ENCODE measurements around the gene ADAMTS14.

DNA sequence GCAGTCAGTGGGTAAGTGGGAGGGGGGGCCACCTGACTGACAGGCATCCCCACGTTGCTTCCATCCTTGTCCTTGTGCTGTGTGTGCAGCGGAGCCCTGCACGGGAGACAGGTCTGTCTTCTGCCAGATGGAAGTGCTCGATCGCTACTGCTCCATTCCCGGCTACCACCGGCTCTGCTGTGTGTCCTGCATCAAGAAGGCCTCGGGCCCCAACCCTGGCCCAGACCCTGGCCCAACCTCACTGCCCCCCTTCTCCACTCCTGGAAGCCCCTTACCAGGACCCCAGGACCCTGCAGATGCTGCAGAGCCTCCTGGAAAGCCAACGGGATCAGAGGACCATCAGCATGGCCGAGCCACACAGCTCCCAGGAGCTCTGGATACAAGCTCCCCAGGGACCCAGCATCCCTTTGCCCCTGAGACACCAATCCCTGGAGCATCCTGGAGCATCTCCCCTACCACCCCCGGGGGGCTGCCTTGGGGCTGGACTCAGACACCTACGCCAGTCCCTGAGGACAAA, 88.0 kb downstream of the ADAMTS14 start:
- TF ChIP-seq, protein P1, sequence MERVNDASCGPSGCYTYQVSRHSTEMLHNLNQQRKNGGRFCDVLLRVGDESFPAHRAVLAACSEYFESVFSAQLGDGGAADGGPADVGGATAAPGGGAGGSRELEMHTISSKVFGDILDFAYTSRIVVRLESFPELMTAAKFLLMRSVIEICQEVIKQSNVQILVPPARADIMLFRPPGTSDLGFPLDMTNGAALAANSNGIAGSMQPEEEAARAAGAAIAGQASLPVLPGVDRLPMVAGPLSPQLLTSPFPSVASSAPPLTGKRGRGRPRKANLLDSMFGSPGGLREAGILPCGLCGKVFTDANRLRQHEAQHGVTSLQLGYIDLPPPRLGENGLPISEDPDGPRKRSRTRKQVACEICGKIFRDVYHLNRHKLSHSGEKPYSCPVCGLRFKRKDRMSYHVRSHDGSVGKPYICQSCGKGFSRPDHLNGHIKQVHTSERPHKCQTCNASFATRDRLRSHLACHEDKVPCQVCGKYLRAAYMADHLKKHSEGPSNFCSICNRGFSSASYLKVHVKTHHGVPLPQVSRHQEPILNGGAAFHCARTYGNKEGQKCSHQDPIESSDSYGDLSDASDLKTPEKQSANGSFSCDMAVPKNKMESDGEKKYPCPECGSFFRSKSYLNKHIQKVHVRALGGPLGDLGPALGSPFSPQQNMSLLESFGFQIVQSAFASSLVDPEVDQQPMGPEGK (CRISPR knock-in tag; IDR thresholded peaks at IDR 0.05; ENCODE audit: borderline replicate concordance) = no peak
- TF ChIP-seq GLIS3 (CRISPR knock-in tag; IDR thresholded peaks at IDR 0.05) (no peak), ZNF70 (CRISPR knock-in tag; IDR thresholded peaks at IDR 0.05) (no peak), ZFP30 (CRISPR knock-in tag; IDR thresholded peaks at IDR 0.05) (no peak), ARNTL (CRISPR knock-in tag; IDR thresholded peaks at IDR 0.05; ENCODE audit: borderline replicate concordance, low read depth) (no peak), ZNF8 (CRISPR knock-in tag; IDR thresholded peaks at IDR 0.05) (no peak), ZFP3 (CRISPR knock-in tag; IDR thresholded peaks at IDR 0.05) (no peak)
- TF ChIP-seq, protein P2, sequence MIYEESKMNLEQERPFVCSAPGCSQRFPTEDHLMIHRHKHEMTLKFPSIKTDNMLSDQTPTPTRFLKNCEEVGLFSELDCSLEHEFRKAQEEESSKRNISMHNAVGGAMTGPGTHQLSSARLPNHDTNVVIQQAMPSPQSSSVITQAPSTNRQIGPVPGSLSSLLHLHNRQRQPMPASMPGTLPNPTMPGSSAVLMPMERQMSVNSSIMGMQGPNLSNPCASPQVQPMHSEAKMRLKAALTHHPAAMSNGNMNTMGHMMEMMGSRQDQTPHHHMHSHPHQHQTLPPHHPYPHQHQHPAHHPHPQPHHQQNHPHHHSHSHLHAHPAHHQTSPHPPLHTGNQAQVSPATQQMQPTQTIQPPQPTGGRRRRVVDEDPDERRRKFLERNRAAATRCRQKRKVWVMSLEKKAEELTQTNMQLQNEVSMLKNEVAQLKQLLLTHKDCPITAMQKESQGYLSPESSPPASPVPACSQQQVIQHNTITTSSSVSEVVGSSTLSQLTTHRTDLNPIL (CRISPR knock-in tag; IDR thresholded peaks at IDR 0.05; ENCODE audit: low read depth) = no peak
- TF ChIP-seq, protein P3, sequence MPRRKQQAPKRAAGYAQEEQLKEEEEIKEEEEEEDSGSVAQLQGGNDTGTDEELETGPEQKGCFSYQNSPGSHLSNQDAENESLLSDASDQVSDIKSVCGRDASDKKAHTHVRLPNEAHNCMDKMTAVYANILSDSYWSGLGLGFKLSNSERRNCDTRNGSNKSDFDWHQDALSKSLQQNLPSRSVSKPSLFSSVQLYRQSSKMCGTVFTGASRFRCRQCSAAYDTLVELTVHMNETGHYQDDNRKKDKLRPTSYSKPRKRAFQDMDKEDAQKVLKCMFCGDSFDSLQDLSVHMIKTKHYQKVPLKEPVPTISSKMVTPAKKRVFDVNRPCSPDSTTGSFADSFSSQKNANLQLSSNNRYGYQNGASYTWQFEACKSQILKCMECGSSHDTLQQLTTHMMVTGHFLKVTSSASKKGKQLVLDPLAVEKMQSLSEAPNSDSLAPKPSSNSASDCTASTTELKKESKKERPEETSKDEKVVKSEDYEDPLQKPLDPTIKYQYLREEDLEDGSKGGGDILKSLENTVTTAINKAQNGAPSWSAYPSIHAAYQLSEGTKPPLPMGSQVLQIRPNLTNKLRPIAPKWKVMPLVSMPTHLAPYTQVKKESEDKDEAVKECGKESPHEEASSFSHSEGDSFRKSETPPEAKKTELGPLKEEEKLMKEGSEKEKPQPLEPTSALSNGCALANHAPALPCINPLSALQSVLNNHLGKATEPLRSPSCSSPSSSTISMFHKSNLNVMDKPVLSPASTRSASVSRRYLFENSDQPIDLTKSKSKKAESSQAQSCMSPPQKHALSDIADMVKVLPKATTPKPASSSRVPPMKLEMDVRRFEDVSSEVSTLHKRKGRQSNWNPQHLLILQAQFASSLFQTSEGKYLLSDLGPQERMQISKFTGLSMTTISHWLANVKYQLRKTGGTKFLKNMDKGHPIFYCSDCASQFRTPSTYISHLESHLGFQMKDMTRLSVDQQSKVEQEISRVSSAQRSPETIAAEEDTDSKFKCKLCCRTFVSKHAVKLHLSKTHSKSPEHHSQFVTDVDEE (CRISPR knock-in tag; IDR thresholded peaks at IDR 0.05) = no peak

Data from SK-N-SH treated with all-trans-retinoic acid at 6 μM for 48 hours (cell line).